Measurements from ENCODE around the gene EXOC3L1.

- no peak for TF ChIP-seq ZBTB17 (tag by site-specific recombination; IDR thresholded peaks at IDR 0.05)
- TF ChIP-seq ZNF423 (tag by site-specific recombination; IDR thresholded peaks at IDR 0.05) = no peak
- TF ChIP-seq CTCF (tag by site-specific recombination; IDR thresholded peaks at IDR 0.05) = no peak
- no peak for TF ChIP-seq ZNF704 (tag by site-specific recombination; IDR thresholded peaks at IDR 0.05)
- no peak for TF ChIP-seq KLF9 (tag by site-specific recombination; IDR thresholded peaks at IDR 0.05; ENCODE audit: low read depth)
- TF ChIP-seq ZNF629 (tag by site-specific recombination; IDR thresholded peaks at IDR 0.05) = no peak
- no peak for TF ChIP-seq ZBTB7A (tag by site-specific recombination; IDR thresholded peaks at IDR 0.05; ENCODE audit: low read depth)
- TF ChIP-seq ZNF623 (tag by site-specific recombination; IDR thresholded peaks at IDR 0.05) = no peak
- no peak for TF ChIP-seq ZNF24 (tag by site-specific recombination; IDR thresholded peaks at IDR 0.05)
- TF ChIP-seq TCF7L2 (IDR thresholded peaks at IDR 0.05; ENCODE audit: borderline replicate concordance, low read depth, low read length) = no peak
- no peak for TF ChIP-seq ZNF426 (tag by site-specific recombination; IDR thresholded peaks at IDR 0.05)
These were observed 24.5 kb downstream of the EXOC3L1 start for GRCh38 chr16:67165121-67166078.

Measured in HEK293 (cell line).